HG03575 (cell line): ENCODE measurements around the gene UQCRHL.

Experiments
- ATAC-seq: cut with Tn5 transposase; IDR thresholded peaks from one replicate; pipeline ENCODE4 v1.9.1; 2021; ENCODE audit not compliant: unreplicated experiment, insufficient number of reproducible peaks, low FRiP score; ENCODE audit errors: extremely low read depth

UQCRHL gene

DNA sequence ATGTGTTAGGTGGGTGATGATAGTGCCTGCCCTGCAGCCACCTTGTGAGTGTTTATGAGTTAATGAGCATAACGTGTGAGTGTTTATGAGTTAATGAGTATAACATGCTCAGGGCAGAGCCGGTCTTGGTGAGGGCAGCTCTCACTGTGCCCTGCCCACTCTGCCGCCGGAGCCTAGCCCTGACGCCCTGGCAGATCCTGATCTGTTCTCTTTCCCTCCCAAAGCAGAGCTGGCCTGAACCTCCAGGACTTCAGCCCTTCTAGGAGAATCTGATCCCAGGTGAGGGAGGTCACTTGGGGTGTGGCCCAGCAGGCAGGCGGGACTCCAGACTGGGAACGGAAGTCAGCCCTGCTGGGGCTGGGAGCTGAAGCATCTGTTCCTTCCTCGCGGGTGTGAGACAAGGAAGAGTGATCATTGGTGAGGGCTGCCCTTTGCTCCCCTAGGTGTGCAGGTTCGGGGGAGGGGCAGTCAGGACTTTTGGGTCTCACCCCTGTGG lies 43.1 kb downstream of the UQCRHL start:
- ATAC-seq, result no peak

DNA sequence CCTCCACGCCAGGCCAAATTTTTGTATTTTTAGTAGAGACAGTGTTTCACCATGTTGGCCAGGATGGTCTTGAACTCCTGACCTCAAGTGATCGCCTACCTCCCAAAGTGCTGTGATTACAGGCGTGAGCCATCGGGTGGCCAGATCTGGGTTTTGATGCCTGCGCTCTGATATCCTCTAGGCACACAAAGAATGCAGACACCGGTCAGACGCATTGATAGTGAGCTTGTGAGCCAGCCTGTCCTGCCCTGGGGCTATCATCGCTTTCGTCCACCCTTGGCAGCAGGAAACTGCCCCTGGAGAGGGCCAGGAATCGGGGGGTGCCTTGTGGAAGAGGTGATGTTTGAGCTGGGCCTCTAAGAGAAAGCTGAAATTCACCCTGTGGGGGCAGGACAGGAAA lies 44.9 kb downstream of the UQCRHL start:
- no peak for ATAC-seq

- no peak for ATAC-seq
These were observed 45.9 kb downstream of the UQCRHL start for GRCh38 chr1:15761366-15762128.

DNA sequence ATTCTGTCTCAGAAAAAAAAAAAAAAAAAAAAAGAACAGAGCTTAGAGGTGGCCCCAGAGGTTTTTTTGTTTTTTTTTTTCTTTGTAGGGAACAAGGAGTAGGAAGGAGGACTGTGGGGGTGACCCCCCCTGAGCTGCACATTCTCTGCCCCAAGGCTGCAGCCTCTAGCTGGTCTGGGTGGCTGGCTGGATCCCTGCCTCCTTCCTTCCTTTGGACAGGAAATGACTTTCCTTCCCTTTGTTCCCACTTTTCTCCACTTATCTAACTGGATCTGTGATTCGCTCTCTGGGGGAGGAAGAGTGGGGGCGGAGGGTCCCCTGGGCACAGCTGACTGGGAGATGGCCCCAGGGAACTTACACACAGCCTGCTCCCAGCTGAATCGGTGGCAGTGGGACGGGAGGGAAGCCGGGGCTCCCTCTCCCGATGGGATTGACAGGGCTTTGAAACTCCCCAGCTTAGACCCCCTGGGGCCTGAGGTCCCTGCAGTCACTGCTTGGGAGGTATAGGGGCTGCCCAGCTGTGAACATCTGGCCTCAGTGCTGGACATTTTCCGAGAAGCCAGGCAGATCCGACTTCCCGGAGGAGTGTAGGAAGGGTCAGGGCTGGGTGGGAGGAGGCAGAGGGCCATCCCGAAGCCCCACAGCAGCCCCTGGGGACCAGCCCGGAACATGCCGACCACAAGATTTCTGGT lies 46.8 kb downstream of the UQCRHL start:
- no peak for ATAC-seq

DNA sequence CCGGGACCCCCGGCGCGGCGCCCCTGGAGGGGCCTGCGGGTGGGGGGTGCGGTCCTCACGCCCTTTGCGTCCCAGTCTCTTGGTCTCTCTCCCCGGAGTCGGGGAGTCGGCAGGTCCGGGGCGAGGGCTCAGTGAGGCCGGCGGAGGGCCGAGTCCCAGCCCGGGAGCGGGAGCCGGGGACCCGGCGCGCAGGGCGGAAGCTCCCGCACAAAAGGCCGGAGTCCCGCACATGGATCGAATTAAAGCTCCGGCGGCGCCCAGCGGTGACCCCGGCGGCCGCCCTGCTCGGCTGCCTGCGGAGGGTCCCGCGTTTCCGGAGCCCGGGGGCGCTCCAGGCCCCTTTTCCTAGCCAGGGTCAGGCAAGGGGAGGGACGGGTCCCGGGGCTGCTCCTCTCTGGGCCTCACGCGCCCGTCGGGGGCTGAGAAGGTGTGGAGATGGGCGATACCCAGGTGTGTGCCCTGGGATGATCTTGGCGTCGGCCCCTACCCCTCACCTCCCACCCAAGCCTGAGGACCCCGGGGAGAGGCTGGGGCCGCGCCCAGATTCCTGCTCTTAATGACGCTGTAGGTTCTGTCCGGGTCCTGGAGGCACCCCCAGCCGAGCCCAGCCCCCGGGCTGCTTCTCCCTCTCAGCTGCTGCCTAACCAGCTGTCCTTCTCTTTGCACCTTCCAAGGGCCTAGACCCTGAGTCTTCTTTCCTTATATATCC lies 48.3 kb downstream of the UQCRHL start:
- no peak for ATAC-seq

DNA sequence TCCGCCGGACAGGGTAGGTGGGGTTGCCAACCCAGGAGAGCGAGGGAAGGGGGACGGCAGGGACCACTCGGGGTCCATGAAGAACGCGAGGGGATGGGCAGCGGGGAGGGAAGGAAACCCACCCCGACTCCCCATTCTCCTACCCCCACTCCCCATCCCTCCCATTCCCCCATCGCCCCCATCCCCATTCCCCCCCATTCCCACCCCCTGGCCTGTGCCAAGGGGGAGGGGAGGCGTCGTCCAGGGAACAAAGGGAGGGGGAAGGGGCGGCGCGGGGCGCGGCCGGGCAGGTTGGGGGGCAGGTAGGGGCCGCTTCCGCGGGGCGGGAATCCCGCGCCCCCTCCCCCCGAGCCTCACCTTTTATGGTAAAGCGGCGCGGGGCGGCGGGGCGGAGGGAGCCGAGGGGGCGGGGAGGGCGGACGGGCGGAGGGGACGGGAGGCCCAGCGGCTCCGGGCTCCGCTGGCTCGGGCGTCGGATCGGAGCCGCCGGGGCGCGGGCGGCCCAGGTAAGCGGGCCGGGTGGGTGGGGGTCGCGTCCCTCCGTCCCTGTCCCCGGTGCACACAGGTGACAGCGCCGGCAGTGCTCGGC lies 49.0 kb downstream of the UQCRHL start, which contains the start of gene FBLIM1:
FBLIM1 (plus strand) TSS at position 453 of the 589 bp plus-strand sequence. CDS start 6,189 bp downstream, outside the sequence.
- no peak for ATAC-seq

- no peak for ATAC-seq
These were observed 49.7 kb downstream of the UQCRHL start for GRCh38 chr1:15757575-15758342.
